ENCODE data around the gene USP9X.

DNA sequence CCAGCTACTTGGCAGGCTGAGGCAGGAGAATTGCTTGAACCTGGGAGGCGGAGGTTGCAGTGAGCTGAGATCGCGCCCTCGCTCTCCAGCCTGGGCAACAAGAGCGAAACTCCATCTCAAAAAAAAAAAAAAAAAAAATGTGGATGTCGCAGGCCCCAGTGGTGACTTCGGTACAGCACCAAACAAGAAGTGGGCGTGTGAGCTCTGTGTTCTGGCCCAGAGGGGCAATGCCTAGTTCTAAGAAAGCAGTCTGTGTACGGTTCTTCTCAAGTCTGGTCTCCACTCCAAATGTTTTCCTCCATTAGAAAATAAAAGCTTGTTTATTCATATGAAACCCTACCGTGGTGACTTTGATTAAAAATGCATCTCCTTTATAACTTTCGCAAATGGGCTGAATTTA, 156.7 kb downstream of the USP9X start:
- TF ChIP-seq, protein P1, sequence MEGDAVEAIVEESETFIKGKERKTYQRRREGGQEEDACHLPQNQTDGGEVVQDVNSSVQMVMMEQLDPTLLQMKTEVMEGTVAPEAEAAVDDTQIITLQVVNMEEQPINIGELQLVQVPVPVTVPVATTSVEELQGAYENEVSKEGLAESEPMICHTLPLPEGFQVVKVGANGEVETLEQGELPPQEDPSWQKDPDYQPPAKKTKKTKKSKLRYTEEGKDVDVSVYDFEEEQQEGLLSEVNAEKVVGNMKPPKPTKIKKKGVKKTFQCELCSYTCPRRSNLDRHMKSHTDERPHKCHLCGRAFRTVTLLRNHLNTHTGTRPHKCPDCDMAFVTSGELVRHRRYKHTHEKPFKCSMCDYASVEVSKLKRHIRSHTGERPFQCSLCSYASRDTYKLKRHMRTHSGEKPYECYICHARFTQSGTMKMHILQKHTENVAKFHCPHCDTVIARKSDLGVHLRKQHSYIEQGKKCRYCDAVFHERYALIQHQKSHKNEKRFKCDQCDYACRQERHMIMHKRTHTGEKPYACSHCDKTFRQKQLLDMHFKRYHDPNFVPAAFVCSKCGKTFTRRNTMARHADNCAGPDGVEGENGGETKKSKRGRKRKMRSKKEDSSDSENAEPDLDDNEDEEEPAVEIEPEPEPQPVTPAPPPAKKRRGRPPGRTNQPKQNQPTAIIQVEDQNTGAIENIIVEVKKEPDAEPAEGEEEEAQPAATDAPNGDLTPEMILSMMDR (IDR thresholded peaks at IDR 0.05): no peak
- TF ChIP-seq ESRRA (CRISPR knock-in tag; IDR thresholded peaks at IDR 0.05; ENCODE audit: borderline replicate concordance): no peak
- no peak for TF ChIP-seq CBFB (CRISPR knock-in tag; IDR thresholded peaks at IDR 0.05; ENCODE audit: low read depth)
- TF ChIP-seq, protein P2, sequence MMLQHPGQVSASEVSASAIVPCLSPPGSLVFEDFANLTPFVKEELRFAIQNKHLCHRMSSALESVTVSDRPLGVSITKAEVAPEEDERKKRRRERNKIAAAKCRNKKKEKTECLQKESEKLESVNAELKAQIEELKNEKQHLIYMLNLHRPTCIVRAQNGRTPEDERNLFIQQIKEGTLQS (CRISPR knock-in tag; conservative IDR thresholded peaks at IDR 0.05): no peak
- no peak for TF ChIP-seq ELF4 (CRISPR knock-in tag; IDR thresholded peaks at IDR 0.05; ENCODE audit: low read depth)
- no peak for TF ChIP-seq ZNF121 (CRISPR knock-in tag; IDR thresholded peaks at IDR 0.05)
